ENCODE measurements around the gene SNX20.

SNX20 gene

GRCh38 chr16:50718761-50719400 is 37.8 kb upstream of the SNX20 start:
- H3K4me3 ChIP-seq (replicated peaks; ENCODE audit: low read depth, low read length) = no peak overlapping the region
- DNase-seq (ENCODE audit: low read depth) = no peak
- TF ChIP-seq, protein P1, sequence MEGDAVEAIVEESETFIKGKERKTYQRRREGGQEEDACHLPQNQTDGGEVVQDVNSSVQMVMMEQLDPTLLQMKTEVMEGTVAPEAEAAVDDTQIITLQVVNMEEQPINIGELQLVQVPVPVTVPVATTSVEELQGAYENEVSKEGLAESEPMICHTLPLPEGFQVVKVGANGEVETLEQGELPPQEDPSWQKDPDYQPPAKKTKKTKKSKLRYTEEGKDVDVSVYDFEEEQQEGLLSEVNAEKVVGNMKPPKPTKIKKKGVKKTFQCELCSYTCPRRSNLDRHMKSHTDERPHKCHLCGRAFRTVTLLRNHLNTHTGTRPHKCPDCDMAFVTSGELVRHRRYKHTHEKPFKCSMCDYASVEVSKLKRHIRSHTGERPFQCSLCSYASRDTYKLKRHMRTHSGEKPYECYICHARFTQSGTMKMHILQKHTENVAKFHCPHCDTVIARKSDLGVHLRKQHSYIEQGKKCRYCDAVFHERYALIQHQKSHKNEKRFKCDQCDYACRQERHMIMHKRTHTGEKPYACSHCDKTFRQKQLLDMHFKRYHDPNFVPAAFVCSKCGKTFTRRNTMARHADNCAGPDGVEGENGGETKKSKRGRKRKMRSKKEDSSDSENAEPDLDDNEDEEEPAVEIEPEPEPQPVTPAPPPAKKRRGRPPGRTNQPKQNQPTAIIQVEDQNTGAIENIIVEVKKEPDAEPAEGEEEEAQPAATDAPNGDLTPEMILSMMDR (IDR thresholded peaks at IDR 0.05; ENCODE audit: low read length, missing control alignments) = no peak

- H3K4me3 ChIP-seq (replicated peaks; ENCODE audit: low read depth, low read length) = peak overlapping the region; percentile 17
- TF ChIP-seq, protein P1 (IDR thresholded peaks at IDR 0.05; ENCODE audit: low read length, missing control alignments) = no peak
- DNase-seq (ENCODE audit: low read depth) = peak; percentile 41
These were observed 37.1 kb upstream of the SNX20 start for GRCh38 chr16:50718061-50718760.

- DNase-seq (ENCODE audit: low read depth) = no peak
- TF ChIP-seq, protein P1 (IDR thresholded peaks at IDR 0.05; ENCODE audit: low read length, missing control alignments) = no peak
- H3K4me3 ChIP-seq (replicated peaks; ENCODE audit: low read depth, low read length) = no peak overlapping the region
These were observed 36.4 kb upstream of the SNX20 start for GRCh38 chr16:50717494-50717893.

GRCh38 chr16:50717091-50717490 is 36.0 kb upstream of the SNX20 start:
- TF ChIP-seq, protein P1 (IDR thresholded peaks at IDR 0.05; ENCODE audit: low read length, missing control alignments) = no peak
- DNase-seq (ENCODE audit: low read depth) = no peak

DNA sequence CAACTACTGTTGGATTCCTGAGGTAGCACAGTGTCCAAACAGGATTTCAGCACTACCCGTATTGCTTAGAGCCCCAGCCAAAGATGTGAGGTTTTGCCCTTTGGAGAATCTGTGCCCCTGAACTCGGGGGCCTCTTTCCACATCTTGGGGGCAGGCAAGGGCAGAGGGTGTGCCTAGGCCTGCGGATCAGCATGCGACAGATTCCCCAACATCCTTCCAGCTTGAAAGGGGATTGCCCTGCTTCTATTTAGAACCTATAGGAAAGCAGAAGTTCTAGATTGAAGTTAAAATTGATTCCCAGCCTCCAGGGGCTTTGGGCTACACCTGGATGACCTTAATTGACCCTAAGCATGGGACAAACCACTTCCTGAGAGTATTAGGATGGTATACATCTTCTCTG is 31.8 kb upstream of the SNX20 start:
- no peak for DNase-seq (ENCODE audit: low read depth)
- TF ChIP-seq, protein P1 (IDR thresholded peaks at IDR 0.05; ENCODE audit: low read length, missing control alignments) = no peak
- H3K4me3 ChIP-seq (replicated peaks; ENCODE audit: low read depth, low read length) = no peak overlapping the region

More at GRCh38 chr16:50717091-50717490, 36.0 kb upstream of the SNX20 start:
- H3K4me3 ChIP-seq (replicated peaks; ENCODE audit: low read depth, low read length) = no peak overlapping the region

DNA sequence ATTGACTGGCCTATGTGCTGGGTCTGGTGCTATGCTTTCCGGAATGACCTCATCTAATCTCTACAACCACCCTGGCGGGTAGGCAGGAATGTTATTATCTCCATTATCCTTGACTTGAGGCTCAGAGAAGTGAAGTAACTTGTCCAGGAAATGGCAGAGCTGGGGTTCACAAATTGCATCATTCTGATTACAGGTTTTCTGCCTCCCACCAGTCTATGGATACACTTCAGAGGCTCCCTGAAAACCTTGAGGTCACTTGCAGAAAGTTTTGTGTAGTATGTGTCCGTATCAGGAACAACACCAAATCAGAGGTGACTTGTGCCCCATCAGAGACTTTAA is 31.4 kb upstream of the SNX20 start:
- DNase-seq (ENCODE audit: low read depth) = peak; percentile 41
- TF ChIP-seq, protein P1 (IDR thresholded peaks at IDR 0.05; ENCODE audit: low read length, missing control alignments) = no peak
- no peak overlapping the region for H3K4me3 ChIP-seq (replicated peaks; ENCODE audit: low read depth, low read length)
